ENCODE data around the gene DERA. TPM values are rescaled to one million over a fixed set of nuclear protein-coding genes. Genes with fewer than 3 reads are reported as not detected.

Gene DERA
- total RNA-seq, 1 experiment from 2014 or later = 40.8 TPM

- Mint-ChIP-seq H3K27ac (ENCODE audit: low read depth, unreplicated experiment) (no peak overlapping the region), H3K4me3 (ENCODE audit: unreplicated experiment) (no peak overlapping the region), H3K9me3 (ENCODE audit: unreplicated experiment) (no peaks in the 10 kb centered on the region), H3K4me1 (ENCODE audit: insufficient read depth, unreplicated experiment) (no peaks in the 10 kb centered on the region), H3K27me3 (ENCODE audit: insufficient read depth, unreplicated experiment) (no peaks in the 10 kb centered on the region), H3K36me3 (ENCODE audit: insufficient read depth, unreplicated experiment) (no peaks in the 10 kb centered on the region)
- no TSS peak for BruUV-seq (replicated peaks)
- ChIA-PET CTCF (interaction anchor here (0.7 to 1.6 kb wide), 4 partner anchors 18 to 1915 kb away, joined by 3 to 6 read pairs (median 4); no protein-coding TSS in a partner anchor), POLR2A (no interaction called here)
- DNase-seq (ENCODE audit: unreplicated experiment) = no peak
- intact Hi-C loops (cut with micrococcal nuclease) = loop anchor here (1.0 kb wide), 1 partner anchor 283 kb away; no protein-coding TSS in a partner anchor
- no peak for TF ChIP-seq CTCF (IDR thresholded peaks at IDR 0.05; ENCODE audit: unreplicated experiment)
These were observed 165.9 kb downstream of the DERA start for GRCh38 chr12:16076970-16077522.

- intact Hi-C loops (cut with micrococcal nuclease) = no loop called here
- no TSS peak for BruUV-seq (replicated peaks)
- ChIA-PET POLR2A (no interaction called here), CTCF (interaction anchor here (0.7 kb wide), 1 partner anchor 108 kb away, joined by 3 read pairs; no protein-coding TSS in a partner anchor)
- no peaks in the 10 kb centered on the region for H3K36me3 Mint-ChIP-seq (ENCODE audit: insufficient read depth, unreplicated experiment)
- H3K4me1 Mint-ChIP-seq (ENCODE audit: insufficient read depth, unreplicated experiment) = no peaks in the 10 kb centered on the region
- H3K27me3 Mint-ChIP-seq (ENCODE audit: insufficient read depth, unreplicated experiment) = no peaks in the 10 kb centered on the region
- no peak overlapping the region for H3K27ac Mint-ChIP-seq (ENCODE audit: low read depth, unreplicated experiment)
- DNase-seq (ENCODE audit: unreplicated experiment) = no peak
- H3K4me3 Mint-ChIP-seq (ENCODE audit: unreplicated experiment) = no peak overlapping the region
- TF ChIP-seq CTCF (IDR thresholded peaks at IDR 0.05; ENCODE audit: unreplicated experiment) = no peak
- H3K9me3 Mint-ChIP-seq (ENCODE audit: unreplicated experiment) = peaks cover 7% of the 10 kb centered on the region
These were observed 175.3 kb downstream of the DERA start for GRCh38 chr12:16086462-16086861.

GRCh38 chr12:16086942-16087341 lies 175.8 kb downstream of the DERA start:
- no TSS peak for BruUV-seq (replicated peaks)
- H3K4me3 Mint-ChIP-seq (ENCODE audit: unreplicated experiment) = no peak overlapping the region
- no peak for TF ChIP-seq CTCF (IDR thresholded peaks at IDR 0.05; ENCODE audit: unreplicated experiment)

More at GRCh38 chr12:16086942-16087341, 175.8 kb downstream of the DERA start:
- Mint-ChIP-seq H3K4me1 (ENCODE audit: insufficient read depth, unreplicated experiment) (no peaks in the 10 kb centered on the region), H3K27ac (ENCODE audit: low read depth, unreplicated experiment) (no peak overlapping the region), H3K9me3 (ENCODE audit: unreplicated experiment) (peaks cover 7% of the 10 kb centered on the region), H3K36me3 (ENCODE audit: insufficient read depth, unreplicated experiment) (no peaks in the 10 kb centered on the region), H3K27me3 (ENCODE audit: insufficient read depth, unreplicated experiment) (no peaks in the 10 kb centered on the region)
- intact Hi-C loops (cut with micrococcal nuclease) = no loop called here
- ChIA-PET POLR2A (no interaction called here), CTCF (interaction anchor here (0.7 kb wide), 1 partner anchor 108 kb away, joined by 3 read pairs; no protein-coding TSS in a partner anchor)
- DNase-seq (ENCODE audit: unreplicated experiment) = no peak

Other genes starting within 250 kb of the DERA start
- 85.3 and 96.2 TPM in 2 replicates for gene EPS8, start 121.9 kb upstream of the DERA start, total RNA-seq (2022)
- gene STRAP, start 28.9 kb upstream of the DERA start, total RNA-seq (2022) = 203 and 233 TPM in 2 replicates

All from MCF 10A (cell line).